Muscle of arm (tissue), 12 donors: ENCODE data around the gene DLG2. TPM values are rescaled to one million over a fixed set of nuclear protein-coding genes. Genes with fewer than 3 reads are reported as not detected.
"Not testable (repeated sequence)": the region's sequence is repeated elsewhere in the genome, so short reads cannot be mapped to it uniquely, and the experiment has no call there.

Source experiments
- DNase-seq: peaks from one replicate; pipeline ENCODE4 v3.0.0-alpha.2; 2013
- polyA plus RNA-seq, 12 donors: library from polyadenylated mRNA; unstranded; fragments of 120-200 nt; gene quantifications; one replicate each; pipeline ENCODE4 v1.2.1, GENCODE V29; 2013; ENCODE audit not compliant: insufficient read length in 12 of 12

The DLG2 gene
- polyA plus RNA-seq, 12 donors, result 8.3 to 18.2 (median 14.0) TPM; not detected in 1

DNA sequence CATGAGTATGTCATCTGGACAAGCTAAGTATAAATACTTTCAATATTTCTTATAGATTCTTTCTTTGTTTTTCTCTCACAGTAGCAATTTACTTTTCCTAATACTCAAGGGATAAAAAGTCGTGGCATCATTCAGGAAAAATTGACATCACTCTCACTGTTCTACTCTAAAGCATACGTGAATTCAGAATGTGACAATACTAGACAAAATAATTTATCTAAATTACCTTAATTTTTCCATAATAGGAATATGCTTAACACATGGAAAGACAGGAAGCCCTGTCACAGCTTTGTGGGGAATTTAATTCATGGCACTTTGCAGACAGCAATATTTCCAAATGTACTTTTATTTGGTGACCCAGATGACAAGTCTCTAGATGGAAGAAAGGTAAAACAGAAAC lies 394.6 kb downstream of the DLG2 start:
- DNase-seq, result no peak

GRCh38 chr11:85231588-85231987 lies 395.6 kb downstream of the DLG2 start:
- no peak for DNase-seq

DNA sequence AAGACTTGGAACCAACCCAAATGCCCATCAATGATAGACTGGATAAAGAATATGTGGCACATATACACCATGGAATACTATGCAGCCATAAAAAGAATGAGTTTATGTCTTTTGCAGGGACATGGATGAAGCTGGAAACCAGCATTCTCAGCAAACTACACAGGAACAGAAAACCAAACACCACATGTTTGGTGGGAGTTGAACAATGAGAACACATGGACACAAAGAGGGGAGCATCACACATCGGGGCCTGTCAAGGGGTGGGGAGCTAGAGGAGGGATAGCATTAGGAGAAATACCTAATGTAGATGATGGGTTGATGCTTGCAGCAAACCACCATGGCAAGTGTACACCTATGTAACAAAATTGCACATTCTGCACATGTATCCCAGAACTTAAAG lies 397.4 kb downstream of the DLG2 start:
- DNase-seq, result not testable (repeated sequence)

- no peak for DNase-seq
Observed at GRCh38 chr11:85196968-85197367, 430.2 kb downstream of the DLG2 start.

GRCh38 chr11:85195934-85196333 lies 431.2 kb downstream of the DLG2 start:
- DNase-seq, result no peak

DNA sequence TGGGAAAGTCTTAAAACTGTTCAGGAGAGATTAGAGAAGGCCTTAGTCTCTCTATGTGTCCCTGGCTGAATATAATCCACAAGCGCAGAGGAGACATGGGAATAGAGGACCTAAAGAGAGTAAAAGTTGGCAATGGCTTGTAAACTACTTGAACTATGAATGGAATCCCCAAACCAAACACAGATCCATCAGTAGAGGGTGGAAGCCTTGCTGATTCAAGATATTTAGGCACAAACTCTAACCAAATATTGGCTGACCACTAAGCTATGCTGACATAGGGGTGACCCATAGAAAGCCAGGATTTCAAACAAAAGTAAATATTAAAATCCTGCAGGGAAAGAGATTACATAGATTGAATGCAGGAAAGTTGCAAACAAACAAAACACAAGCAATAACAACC lies 439.2 kb downstream of the DLG2 start:
- no peak for DNase-seq

DNA sequence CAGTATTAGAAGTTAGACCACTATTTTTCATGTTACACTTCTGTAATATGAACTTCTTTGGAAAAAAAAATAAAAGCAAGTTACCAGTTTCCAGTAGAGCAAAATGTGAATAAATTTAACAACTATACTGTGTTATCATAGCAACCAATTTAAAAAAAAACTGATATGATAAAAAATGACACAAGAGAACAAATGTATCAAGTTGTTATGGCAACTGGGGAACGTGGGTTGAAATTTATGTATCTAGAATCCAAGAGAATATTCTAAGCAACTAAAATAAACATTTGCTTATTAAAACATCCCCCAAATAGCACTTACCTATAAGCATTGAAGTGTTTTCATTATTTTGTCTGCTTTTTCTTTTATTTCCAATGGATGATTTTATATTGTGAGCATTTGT lies 442.4 kb downstream of the DLG2 start:
- no peak for DNase-seq

DNA sequence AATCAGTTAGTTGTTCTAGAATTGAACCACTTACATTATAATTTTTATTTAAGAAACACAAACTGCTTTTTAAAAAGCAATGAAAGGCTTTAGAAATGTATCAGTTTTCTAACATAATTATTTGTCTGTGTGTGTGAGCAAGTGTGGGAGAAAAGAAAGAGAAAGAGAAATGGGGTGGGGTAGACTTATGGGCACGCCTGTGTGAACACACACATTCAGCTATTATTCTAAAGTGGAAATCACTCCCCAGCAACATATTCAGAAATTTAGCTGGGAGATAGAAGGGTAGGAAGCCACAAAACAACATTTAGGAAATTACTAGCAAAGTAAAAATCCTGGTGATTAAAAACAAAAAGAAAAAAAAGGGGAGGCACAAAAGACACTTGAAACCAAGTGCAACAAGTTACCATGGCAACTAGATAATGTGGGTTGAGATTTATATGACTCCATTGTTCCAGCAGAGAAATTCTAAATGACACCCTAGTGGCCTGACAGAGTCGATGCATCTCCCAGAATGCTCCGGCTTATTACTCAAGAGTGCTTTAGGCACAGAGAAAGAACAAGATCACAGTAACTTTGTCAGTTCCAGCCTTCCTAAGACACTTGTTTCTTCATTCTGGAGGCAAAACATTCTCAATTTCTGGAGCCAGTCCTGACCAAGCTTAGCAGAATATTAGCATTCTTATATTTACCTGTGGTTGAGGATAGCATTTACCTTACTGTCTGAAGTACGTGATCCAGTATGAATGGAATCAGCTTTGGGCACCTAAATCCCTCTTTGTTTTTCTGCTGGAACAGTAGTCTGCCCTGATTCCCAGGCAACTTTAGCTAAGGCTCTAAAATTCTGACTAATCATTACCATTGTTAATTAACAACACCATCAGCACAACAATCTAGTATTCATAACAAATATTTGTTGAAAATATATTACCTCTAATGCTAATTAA lies 444.4 kb downstream of the DLG2 start:
- no peak for DNase-seq

DNA sequence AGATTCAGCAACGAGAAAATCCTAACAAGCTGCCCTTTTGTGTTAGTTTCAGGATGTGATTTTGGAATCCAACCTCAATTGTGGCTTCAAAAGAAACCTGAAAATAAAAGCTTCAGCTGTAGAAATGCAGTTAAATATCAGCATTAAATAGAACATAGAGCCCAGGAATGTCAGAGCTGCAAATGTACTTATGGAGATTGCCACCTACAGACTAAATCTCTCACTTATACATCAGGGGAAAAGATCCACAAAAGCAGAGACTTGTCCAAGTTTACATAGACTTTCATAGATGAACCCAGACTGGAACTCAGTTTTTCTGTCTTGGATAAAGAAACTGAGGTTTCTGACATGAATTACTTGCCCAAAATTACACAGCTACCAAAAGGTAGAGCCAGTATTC lies 446.6 kb downstream of the DLG2 start:
- no peak for DNase-seq

- DNase-seq, result no peak
Observed at GRCh38 chr11:85171648-85172257, 455.4 kb downstream of the DLG2 start.

DNA sequence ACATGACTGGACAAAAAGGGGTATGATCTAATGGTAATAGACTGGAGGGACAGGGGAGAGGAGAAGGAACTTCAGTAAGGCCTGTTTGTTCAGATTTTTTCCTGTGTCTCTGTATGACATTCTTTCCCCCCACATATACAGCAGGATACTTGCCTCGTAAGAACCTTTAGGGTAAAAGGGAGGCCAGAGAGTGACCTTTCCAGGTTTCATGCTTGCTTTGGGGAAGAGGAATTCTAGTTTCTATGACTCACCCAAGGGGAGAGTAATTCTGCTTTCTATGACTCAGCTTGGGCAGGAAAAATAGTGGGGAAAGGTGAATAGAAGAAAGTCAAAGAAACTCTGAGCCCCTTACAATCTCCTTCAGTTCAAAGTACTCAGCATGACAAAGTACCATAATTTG lies 457.0 kb downstream of the DLG2 start:
- DNase-seq, result no peak

DNA sequence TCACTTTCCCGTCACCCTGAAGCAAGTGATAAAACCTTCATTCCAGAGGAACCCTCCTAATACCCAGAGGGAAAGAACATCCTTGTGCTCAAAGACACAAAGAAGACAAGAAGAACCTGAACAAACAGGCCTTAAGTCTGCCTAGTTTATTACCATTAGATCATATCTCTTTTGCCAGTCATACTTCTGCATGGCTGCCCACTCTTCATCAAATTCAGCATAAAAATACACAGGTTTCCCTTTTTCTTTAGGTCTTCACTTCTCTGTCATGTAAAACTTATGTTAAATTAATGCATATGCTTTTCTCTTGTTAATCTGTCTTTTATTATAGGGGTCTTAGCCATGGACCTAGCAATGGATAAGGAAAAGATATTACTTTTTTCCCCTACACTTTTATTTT lies 459.7 kb downstream of the DLG2 start:
- no peak for DNase-seq

GRCh38 chr11:85167038-85167437 lies 460.1 kb downstream of the DLG2 start:
- no peak for DNase-seq

DNA sequence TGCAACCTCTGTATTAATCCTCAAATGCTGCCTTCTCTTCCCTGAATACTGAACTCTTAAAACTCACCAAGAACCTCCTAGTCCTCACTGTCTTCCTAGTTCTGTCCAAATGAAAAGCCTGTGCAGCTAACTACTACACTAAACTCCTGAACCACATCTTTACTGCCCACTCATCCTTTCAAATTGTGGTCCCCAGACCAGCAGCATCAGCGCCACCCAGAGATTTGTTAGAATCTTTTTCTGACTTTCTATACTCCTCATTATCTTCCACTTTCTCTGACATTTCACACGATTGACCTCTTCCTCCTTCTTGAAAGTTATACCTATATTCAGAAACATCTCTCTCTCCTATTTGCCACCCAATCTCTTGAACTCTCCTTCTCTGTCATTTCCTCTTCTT lies 461.3 kb downstream of the DLG2 start:
- no peak for DNase-seq

- no peak for DNase-seq
Observed at GRCh38 chr11:85164743-85165142, 462.4 kb downstream of the DLG2 start.

GRCh38 chr11:85154294-85154693 lies 472.9 kb downstream of the DLG2 start:
- DNase-seq, result no peak

DNA sequence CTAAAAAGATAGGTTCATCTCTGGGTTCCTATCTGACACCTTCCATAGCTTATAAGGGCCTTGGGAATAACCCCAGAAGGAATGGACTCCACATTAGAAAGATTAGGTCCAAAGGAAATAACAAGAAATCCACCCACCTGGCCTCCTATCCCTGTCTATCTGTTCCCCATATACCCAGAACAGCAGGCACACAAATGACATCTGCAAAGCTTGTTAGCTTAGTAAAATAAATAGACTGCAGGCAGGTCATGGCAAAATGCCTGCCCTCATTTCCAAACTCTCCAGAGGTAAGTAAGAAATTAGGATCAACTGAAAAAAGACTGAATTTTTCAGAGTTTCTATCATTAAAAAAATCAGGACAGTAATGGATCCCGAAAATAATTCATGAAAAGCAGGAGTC lies 489.5 kb downstream of the DLG2 start:
- DNase-seq, result no peak

GRCh38 chr11:85133636-85134035 lies 493.5 kb downstream of the DLG2 start:
- no peak for DNase-seq

DNA sequence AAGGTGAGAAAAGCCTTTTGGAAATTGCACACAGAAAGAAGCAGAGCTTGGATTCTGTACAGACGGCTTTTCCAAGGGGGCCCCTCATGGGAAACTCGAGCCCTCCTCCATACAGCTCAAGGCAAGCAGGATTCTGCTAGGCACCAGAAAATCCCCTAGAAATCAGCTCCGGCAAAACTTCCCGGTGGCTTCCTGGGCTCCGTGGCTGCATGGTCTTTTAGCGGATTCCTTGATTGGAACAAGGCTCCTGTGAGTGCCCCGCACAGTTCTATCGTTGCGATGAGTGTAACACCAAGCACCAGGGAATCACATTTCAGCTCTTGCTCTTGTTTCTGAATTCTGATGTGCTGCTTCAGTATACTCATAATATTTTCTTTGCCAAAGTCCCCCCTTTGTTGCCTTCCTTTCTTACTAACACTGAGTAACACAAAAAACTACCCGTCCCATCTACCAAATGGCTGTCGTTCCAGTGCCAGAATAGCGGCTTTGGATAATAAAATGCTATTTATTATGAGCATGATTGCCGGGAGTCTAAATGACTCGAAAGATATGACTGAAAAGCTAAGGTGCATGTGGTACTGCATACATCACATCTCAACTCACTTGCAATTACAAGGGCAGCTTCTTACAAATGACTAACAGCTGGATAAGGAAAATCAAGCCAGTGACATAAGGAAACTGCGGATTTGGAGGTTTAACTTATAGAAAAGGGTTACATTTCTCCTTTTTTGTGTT lies 494.1 kb downstream of the DLG2 start:
- DNase-seq, result peak; percentile 21

DNA sequence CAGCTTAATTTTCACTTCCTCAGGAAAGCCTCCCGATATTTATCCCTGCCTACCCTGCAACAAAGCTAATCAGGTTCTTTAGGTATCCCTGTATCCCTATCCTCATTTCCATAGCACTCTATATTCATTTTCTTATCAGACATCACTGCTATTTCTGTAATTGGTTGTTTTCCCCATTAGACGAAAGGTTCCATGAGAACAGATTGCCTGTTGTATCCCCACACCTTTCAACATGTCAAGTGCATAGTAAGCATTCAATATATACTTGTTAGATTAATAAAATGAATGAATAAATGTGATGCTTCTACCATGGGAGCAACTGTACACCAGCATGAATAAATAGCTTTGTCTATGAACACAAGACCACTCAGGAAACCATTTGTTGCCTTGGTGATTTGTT lies 499.8 kb downstream of the DLG2 start:
- DNase-seq, result no peak

- DNase-seq, result no peak
Observed at GRCh38 chr11:85123752-85124231, 503.4 kb downstream of the DLG2 start.

DNA sequence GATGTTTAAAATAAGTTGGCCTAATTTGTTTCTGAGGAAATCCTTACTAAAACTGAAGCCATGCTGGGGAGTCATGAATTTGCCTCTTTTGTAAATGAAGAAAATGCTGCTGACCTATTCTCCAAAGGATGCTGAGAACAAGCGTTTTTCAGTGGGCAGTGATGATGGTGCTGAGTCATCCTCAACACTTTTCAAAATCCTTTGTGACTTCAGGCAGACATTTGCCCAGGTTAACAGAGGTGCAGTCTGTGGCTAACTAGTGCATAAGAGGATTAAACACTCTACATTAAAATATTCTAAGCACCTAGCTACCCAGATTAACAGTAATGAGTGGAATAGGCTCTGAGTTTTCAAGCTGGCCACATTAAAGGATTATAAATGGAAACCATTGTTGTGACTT lies 509.0 kb downstream of the DLG2 start:
- no peak for DNase-seq

DNA sequence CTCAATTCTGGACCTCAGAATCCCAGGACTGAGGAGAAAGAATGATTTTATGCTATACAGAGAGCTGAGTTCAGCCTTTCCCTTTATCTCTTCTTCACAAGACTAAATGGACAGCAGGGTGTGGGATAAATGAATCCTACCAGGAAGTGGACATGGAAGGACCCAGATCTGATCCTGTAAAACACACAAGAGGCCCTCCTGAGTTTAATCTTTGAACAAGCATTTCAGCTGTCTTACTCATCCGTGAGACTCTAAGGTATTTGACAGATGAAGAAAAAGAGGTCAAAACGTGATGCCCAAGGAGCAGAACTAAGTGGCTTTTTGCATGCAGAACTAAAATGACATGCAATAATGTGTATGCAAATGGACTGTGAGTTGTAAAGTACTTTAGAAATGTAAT lies 511.3 kb downstream of the DLG2 start:
- DNase-seq, result no peak
